ENCODE measurements around the gene CCT8L2.
"Not testable (repeated sequence)": the region's sequence is repeated elsewhere in the genome, so short reads cannot be mapped to it uniquely, and the experiment has no call there.

Gene CCT8L2

DNA sequence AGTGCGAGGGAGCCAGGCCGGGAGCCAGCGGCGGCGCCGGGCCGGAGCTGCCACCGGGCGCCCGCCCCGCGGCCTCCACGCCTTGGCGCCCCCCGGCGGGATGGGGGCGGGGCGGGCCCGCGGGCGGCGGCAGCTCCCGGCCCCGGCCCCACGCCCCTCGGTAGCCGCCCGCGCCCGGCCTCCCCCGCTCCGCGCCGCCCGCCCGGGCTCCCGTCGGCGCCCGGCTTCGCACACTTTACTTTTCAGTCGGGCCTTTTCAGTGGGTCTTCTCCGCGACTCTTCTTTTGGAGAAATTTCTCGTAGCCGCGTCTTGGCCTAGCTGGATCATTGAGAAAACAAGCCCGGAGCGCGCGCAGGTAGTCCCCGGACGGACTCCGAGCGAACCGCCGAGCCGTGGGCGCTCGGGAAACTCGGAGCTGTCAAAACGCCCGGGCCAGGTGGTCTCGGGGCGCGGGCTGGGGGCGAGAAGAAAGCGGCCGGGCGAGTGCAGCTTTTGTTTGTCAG lies 9.7 kb upstream of the CCT8L2 start:
- Mint-ChIP-seq H3K4me1 (peaks cover 14% of the 10 kb centered on the region), H3K27me3 (peaks cover 39% of the 10 kb centered on the region), H3K4me3 (peak overlapping the region; percentile 68)
- not testable (repeated sequence) for H3K36me3 Mint-ChIP-seq, H3K9me3 Mint-ChIP-seq, H3K27ac Mint-ChIP-seq

DNA sequence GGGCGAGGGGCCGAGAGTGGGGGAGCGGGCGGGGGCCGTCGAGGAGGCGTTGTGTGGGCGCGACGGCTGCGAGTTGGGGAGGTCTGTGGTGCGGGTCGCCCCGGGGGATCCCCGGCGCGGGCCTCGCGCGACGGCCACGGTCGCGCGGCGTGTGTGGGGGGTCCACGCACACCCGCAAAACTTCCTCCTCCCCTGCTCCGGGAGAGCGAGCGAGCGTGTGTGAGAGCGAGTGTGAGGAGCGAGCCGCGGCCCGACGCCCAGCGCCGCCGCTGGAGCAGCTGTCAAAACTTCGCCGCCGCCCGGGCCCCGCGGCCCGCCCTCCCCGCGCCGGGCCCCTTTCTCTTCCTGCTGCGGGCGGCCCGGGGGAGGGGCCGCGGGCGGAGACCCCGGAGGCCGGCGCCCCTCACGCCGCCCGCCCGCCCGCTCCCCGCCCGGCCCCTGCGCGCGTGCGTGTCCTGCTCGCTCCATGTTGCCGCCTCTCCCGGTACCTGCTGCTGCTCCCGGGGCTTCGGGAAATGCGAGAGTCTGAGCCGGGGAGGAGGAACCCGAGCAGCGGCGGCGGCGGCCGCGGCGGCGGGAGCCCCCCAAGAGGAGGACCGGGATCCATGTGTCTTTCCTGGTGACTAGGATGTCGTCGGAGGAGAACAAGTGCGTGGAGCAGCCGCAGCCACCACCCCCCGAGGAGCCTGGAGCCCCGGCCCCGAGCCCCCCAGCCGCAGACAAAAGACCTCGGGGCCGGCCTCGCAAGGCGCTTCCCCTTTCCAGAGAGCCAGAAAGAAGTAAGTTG lies 9.0 kb upstream of the CCT8L2 start:
- H3K4me1 Mint-ChIP-seq: peaks cover 14% of the 10 kb centered on the region
- no peak overlapping the region for H3K27ac Mint-ChIP-seq
- peak overlapping the region; percentile 26 for H3K4me3 Mint-ChIP-seq
- no peaks in the 10 kb centered on the region for H3K36me3 Mint-ChIP-seq
- no peaks in the 10 kb centered on the region for H3K9me3 Mint-ChIP-seq
- peaks cover 38% of the 10 kb centered on the region for H3K27me3 Mint-ChIP-seq

DNA sequence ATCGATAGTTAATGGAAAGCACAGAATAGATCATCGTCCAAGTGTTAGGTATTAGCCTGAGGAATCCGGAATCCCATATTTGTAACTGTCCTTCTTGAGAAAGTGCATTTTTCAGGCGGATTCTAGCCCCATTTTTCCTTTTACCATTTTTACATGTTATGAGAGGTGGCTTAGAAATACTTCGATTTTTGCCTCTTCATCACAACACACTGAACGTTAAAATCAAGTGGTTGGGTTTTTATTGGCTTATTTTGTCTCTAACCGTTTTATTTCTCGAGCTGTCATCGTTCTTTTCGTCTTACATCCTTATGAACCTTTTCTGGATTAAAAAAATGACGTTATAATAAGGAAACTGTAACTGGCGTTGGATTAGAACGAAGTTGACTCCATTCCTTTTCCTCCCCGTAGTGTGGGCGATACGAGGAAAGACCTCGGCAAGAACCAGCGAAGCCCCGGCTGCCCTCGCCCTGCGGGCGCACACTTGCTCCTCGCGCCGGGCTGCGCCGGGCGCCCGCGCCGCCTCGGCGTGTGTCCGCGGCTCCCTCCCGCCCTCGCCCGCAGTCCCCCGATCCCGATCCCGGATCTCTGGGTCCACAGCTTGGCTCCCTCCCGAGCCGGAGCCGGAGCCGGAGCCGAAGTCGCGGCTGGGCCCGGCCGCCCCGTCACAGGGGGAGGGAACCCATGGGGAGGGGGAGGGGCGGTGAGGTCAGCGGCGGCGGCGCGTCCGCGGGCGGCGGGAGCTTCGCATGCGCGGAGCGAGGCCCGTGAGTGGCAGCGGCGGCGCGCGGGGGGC lies 8.2 kb upstream of the CCT8L2 start:
- H3K9me3 Mint-ChIP-seq, H3K27ac Mint-ChIP-seq, H3K36me3 Mint-ChIP-seq: not testable (repeated sequence)
- Mint-ChIP-seq H3K4me3 (peak overlapping the region; percentile 42), H3K4me1 (peaks cover 14% of the 10 kb centered on the region), H3K27me3 (peaks cover 40% of the 10 kb centered on the region)

DNA sequence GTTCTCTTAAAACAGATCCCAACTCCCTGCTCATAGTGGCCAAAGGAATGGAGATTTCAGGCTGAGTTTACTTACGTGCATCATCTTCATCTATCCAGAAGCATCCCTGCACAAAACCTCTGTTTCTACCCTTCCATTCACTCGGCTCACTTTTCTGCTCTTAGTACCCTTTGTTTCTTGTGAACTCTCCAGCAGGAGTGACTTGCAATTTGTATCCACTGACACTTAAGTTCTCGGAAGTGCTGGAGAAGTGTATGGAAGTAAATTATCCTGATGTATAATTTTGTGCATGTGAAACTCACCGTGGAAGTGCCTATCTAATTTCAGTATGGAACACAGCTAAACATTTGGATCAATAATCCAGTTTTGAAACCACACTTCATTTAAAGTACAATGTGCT lies 7.0 kb upstream of the CCT8L2 start:
- peaks cover 14% of the 10 kb centered on the region for H3K4me1 Mint-ChIP-seq
- H3K4me3 Mint-ChIP-seq, H3K36me3 Mint-ChIP-seq, H3K9me3 Mint-ChIP-seq, H3K27ac Mint-ChIP-seq: not testable (repeated sequence)
- H3K27me3 Mint-ChIP-seq: peaks cover 42% of the 10 kb centered on the region

DNA sequence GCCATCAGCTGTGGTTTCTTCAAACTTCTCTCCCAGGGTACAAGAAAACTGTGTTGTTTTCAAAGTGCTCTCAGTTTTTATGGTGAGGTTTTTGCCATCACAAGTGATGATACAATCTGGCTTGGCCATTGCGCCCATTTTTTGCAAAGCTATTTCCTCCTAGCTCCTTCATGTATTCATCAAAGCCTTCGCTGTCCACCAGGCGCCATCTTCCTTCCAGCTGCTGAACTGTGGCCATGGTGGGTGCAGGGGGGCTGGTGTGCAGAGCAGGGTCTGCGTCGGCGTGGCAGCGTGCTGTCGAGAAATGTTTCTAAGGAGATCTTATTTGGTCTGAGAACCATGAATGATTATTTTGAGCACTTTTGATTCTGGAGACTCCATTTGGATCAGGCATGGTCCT lies 2.6 kb upstream of the CCT8L2 start:
- not testable (repeated sequence) for H3K4me3 Mint-ChIP-seq, H3K9me3 Mint-ChIP-seq, H3K36me3 Mint-ChIP-seq, H3K27ac Mint-ChIP-seq, H3K4me1 Mint-ChIP-seq
- peaks cover 21% of the 10 kb centered on the region for H3K27me3 Mint-ChIP-seq

DNA sequence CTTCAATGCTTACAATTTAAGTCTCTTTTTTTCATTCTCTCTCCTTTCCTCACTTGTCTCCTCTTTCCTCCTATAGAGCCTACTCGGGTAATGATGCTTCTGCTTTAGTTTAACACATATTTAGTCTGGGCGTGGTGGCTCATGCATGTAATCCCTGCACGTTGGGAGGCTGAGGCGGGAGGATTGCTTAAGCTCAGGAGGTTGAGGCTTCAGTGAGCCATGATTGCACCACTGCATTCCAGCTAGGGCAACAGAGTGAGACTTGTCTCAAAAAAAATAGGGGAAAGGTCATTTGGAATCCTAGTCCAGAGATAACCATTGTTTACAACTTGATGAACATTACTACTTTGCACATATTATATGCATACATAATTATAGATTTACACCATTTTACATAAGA lies 1.4 kb upstream of the CCT8L2 start:
- Mint-ChIP-seq H3K27me3 (peaks cover 15% of the 10 kb centered on the region), H3K9me3 (no peaks in the 10 kb centered on the region), H3K4me1 (no peaks in the 10 kb centered on the region), H3K36me3 (no peaks in the 10 kb centered on the region), H3K4me3 (no peak overlapping the region), H3K27ac (no peak overlapping the region)

DNA sequence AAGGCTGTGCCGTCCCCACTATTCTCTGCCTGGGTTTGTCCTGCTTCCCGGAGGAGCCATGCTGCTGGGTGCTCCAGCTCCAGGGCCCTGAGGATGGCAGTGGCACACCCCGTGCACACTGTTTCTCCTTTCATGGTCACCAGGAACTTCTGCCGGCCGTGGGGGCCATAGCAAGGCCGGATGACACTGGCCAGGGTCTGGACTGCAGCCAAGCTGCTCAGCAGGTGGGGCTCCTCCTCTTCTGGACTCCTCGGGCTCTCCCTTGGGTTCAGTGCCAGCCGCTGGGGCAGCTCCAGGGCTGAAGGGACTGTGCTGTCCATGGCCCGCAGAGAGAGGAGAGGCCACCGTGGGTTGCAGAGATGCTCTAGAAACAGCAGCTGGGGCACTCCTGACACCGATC lies 379 bp downstream of the CCT8L2 start:
- H3K9me3 Mint-ChIP-seq, H3K36me3 Mint-ChIP-seq, H3K4me3 Mint-ChIP-seq, H3K4me1 Mint-ChIP-seq, H3K27ac Mint-ChIP-seq: not testable (repeated sequence)
- H3K27me3 Mint-ChIP-seq: peaks cover 10% of the 10 kb centered on the region

DNA sequence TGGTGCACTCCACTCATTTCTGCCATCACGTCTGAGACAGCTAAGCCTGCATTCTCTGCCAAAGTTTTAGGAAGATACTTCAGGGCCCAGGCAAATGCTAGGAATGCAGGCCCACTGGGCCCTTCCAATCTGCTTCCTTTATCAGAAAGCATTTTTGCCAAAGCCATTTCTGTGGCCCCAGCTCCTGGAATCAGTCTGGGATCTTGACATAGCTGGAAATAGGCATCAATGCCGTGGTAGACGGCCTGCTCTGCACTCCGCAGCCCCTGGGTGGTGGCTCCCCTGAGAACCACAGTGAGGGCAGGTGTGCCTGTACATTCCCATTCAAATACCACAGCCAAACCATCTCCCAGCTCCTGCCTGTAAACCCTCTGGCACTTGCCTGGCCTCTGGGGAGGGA lies 1.5 kb downstream of the CCT8L2 start:
- H3K36me3 Mint-ChIP-seq, H3K9me3 Mint-ChIP-seq, H3K27ac Mint-ChIP-seq, H3K4me3 Mint-ChIP-seq, H3K27me3 Mint-ChIP-seq, H3K4me1 Mint-ChIP-seq: not testable (repeated sequence)

DNA sequence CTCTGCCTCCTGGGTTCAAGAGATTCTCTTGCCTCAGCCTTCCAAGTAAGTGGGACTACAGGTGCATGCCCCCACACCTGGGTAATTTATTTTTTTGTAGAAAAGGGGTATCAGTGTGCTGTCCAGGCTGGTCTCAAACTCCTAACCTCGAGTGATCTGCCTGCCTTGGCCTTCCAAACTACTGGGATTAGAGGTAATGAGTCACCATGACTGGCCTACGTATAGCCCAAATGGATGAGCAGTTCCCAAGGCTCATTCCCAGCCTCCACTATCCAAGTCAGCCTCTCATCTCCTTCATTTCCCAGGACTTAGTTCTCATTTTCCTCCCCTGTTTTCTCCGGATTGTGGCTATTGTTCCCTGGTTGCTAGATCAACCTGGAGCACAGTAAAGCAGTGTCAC lies 5.6 kb downstream of the CCT8L2 start:
- Mint-ChIP-seq H3K9me3 (no peaks in the 10 kb centered on the region), H3K4me3 (no peak overlapping the region), H3K27ac (no peak overlapping the region), H3K36me3 (no peaks in the 10 kb centered on the region), H3K4me1 (no peaks in the 10 kb centered on the region), H3K27me3 (no peaks in the 10 kb centered on the region)

DNA sequence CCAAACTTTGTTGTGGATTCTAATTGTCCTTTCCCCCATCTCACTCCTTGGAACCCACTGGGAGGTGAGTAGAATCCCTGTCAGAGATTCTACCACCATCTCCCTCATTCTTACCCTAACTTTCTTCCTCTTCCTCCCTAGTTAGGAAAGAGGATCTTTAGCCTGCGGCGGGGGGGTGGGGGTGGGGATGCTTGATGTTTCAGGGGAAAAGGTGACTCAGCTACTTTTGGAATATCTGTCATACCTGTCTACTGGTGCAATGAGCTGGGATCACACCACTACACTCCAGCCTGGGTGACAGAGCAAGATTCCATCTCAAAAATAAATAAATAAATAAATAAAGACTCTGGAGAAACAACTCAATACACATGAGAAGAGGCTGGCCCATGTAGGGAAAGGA lies 6.4 kb downstream of the CCT8L2 start:
- no peaks in the 10 kb centered on the region for H3K4me1 Mint-ChIP-seq
- no peak overlapping the region for H3K27ac Mint-ChIP-seq
- no peaks in the 10 kb centered on the region for H3K36me3 Mint-ChIP-seq
- no peaks in the 10 kb centered on the region for H3K27me3 Mint-ChIP-seq
- H3K4me3 Mint-ChIP-seq: no peak overlapping the region
- no peaks in the 10 kb centered on the region for H3K9me3 Mint-ChIP-seq

DNA sequence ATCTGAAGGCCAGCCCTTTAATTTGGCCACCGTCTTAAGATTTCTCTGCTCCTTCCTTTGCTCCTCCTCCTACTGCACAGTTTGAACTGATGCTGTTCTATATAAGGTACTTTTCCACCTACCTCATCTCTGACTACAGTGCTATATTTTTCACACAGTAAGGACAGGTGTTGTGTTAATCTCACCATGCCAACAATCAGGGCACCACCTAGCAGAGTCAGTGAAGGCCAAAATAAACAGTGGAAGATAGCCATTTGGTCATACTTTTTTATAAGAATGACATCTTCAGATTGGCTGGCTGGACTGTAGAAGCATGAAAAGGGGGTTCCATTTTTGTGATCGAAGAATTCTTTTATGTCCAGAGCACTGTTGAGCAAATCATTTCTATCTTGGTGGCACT lies 11.7 kb downstream of the CCT8L2 start:
- not testable (repeated sequence) for H3K4me1 Mint-ChIP-seq, H3K36me3 Mint-ChIP-seq, H3K27me3 Mint-ChIP-seq, H3K27ac Mint-ChIP-seq, H3K4me3 Mint-ChIP-seq, H3K9me3 Mint-ChIP-seq

DNA sequence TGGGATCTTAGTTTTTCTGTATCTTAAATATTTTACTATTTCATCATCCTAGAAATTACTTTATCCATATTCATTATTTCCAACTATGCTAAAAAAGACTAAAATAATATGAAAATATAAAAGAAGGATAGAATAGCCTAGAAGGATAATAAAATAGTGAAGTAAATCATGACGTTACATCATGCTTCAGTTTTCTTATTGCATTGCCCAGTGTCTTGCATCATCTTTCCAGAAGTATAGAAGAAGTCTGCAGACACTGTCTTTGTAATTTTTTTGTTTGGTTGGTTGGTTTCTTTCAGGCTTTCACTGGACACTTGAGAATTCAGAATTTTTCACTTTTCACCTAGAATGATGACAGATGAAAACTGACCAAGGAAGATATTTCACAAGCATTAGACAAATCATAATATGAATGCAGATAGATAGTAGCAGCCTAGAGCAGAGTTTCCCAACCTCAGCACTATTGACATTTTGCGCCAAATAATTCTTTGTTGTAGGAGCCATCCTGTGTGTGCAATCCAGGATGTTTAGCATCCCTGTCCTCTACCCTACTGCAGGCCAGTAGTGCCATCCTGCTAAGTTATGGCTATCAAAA lies 23.3 kb downstream of the CCT8L2 start:
- not testable (repeated sequence) for H3K27me3 Mint-ChIP-seq, H3K9me3 Mint-ChIP-seq, H3K4me1 Mint-ChIP-seq, H3K27ac Mint-ChIP-seq, H3K4me3 Mint-ChIP-seq, H3K36me3 Mint-ChIP-seq

DNA sequence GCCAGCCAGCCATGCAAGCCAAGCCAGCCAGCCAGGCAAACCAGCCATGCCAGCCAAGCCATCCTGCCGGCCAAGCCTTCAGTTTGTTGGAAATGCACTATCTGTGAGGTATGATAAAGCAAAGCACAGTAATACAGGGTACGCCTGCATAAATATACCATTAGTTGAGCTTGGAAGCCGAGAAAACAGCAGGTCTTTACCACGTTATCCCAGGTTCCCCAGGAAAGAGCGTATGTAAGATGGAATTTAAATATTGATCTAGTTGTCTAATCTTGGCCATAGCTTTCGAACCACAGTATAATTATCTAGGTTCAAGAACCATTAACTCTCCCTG lies 24.2 kb downstream of the CCT8L2 start:
- Mint-ChIP-seq H3K4me1 (no peaks in the 10 kb centered on the region), H3K4me3 (no peak overlapping the region), H3K36me3 (no peaks in the 10 kb centered on the region), H3K9me3 (no peaks in the 10 kb centered on the region), H3K27ac (no peak overlapping the region), H3K27me3 (no peaks in the 10 kb centered on the region)

DNA sequence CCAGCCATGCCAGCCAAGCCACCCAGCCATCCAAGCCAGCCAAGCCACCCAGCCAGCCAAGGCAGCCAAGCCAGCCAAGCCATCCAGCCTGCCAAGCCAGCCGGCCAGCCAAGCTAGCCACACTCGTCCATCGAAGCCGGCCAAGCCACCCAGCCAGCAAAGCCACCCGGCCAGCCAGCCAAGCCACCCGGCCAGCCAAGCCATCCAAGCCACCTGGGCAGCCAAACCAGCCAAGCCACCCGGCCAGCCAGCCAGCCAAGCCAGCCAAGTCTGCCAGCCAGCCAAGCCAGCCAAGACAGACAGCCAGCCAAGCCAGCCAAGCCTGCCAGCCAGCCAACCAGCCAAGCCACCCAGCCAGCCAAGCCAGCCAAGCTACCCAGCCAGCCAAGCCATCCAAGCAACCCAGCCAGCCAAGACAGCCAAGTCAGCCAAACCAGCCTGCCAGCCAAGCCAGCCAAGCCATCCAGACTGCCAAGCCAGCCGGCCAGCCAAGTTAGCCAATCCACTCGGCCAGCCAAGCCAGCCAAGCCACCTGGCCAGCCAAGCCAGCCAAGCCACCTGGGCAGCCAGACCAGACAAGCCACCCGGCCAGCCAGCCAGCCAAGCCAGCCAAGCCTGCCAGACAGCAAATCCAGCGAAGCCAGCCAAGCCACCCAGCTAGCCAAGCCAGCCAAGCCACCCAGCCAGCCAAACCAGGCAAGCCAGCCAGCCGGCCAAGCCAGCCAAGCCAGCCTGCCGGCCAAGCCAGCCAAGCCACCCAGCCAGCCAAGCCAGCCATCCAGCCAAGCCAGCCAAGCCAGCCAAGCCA lies 24.8 kb downstream of the CCT8L2 start:
- not testable (repeated sequence) for H3K9me3 Mint-ChIP-seq, H3K4me1 Mint-ChIP-seq, H3K36me3 Mint-ChIP-seq, H3K4me3 Mint-ChIP-seq, H3K27ac Mint-ChIP-seq, H3K27me3 Mint-ChIP-seq

DNA sequence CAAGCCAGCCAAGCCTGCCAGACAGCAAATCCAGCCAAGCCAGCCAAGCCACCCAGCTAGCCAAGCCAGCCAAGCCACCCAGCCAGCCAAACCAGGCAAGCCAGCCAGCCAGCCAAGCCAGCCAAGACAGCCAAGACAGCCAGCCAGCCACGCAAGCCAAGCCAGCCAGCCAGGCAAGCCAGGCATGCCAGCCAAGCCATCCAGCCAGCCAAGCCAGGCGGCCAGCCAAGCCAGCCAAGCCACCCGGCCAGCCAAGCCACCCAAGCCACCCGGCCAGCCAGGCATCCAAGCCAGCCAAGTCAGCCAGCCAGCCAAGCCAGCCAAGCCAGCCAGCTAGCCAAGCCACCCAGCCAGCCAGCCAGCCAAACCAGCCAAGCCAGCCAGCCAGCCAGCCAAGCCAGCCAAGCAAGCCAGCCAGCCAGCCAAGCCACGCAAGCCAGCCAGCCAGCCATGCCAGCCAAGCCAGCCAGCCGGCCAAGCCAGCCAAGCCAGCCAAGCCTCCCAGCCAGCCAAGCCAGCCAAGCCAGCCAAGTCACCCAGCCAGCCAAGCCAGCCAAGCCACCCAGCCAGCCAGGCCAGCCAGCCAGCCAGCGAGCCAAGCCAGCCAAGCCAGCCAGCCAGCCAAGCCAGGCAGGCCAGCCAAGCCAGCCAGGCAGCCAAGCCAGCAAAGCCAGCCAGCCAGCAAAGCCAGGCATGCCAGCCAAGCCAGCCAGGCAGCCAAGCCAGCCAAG lies 26.0 kb downstream of the CCT8L2 start:
- not testable (repeated sequence) for H3K27ac Mint-ChIP-seq, H3K27me3 Mint-ChIP-seq, H3K36me3 Mint-ChIP-seq, H3K4me3 Mint-ChIP-seq, H3K4me1 Mint-ChIP-seq, H3K9me3 Mint-ChIP-seq
